OCI-LY3 (cell line): ENCODE data around the gene TFF3.

ENCODE experiments used
- H2AFZ ChIP-seq: fragments of 200-600, 300-600 bp; shearing (Covaris generic); 2 replicates; pipeline ENCODE4 v1.6.0; 2014; ENCODE audit warnings: antibody characterized with exemption, low read depth, low read length
- H3K27ac ChIP-seq: fragments of 200-600, 300-600 bp; sonication (generic); 2 replicates; pipeline ENCODE4 v1.5.1; 2014; ENCODE audit warnings: mild to moderate bottlenecking, low read length, moderate library complexity, mixed read lengths
- H3K27me3 ChIP-seq: fragments of 200-600, 300-600 bp; sonication (generic); 2 replicates; pipeline ENCODE4 v1.6.1; 2014; ENCODE audit warnings: low read depth, low read length, mixed read lengths
- H3K36me3 ChIP-seq: fragments of 200-600, 300-600 bp; sonication (generic); replicated peaks from 2 replicates; pipeline ENCODE3; 2014; ENCODE audit warnings: low read depth, low read length, mixed read lengths
- H3K4me1 ChIP-seq: fragments of 300-600, 200-600 bp; sonication (generic); 2 replicates; pipeline ENCODE4 v1.6.1; 2014; ENCODE audit warnings: low read length, mixed read lengths
- H3K4me2 ChIP-seq: fragments of 200-600, 300-600 bp; sonication (generic); 2 replicates; pipeline ENCODE4 v1.6.1; 2014; ENCODE audit warnings: low read length, mixed read lengths
- H3K4me3 ChIP-seq: fragments of 300-600, 200-600 bp; sonication (generic); 2 replicates; pipeline ENCODE4 v1.5.1; 2014; ENCODE audit warnings: antibody characterized with exemption, mild to moderate bottlenecking, low read length, moderate library complexity
- H3K79me2 ChIP-seq: fragments of 300-600, 200-600 bp; shearing (Covaris generic); 2 replicates; pipeline ENCODE4 v1.6.1; 2014; ENCODE audit warnings: mild to moderate bottlenecking, low read length, mixed read lengths
- H3K9ac ChIP-seq: fragments of 300-600, 200-600 bp; shearing (Covaris generic); 2 replicates; pipeline ENCODE4 v1.6.0; 2014; ENCODE audit warnings: mild to moderate bottlenecking, low read length, moderate library complexity
- H3K9me3 ChIP-seq: fragments of 200-600, 300-600 bp; shearing (Covaris generic); 2 replicates; pipeline ENCODE4 v1.6.1; 2014; ENCODE audit warnings: low read length, mixed read lengths; ENCODE audit not compliant: insufficient read depth
- H4K20me1 ChIP-seq: fragments of 200-600, 300-600 bp; sonication (generic); 2 replicates; pipeline ENCODE4 v1.6.1; 2016; ENCODE audit warnings: low read length, mixed read lengths; ENCODE audit not compliant: insufficient read depth
- CTCF ChIP-seq: fragments of 200-600, 300-600 bp; sonication (generic); IDR thresholded peaks from 2 replicates; pipeline ENCODE4 v1.5.1; 2014; ENCODE audit warnings: antibody characterized with exemption, low read length, low read depth
- EZH2phosphoT487 ChIP-seq: fragments of 200-600 bp; shearing (Covaris generic); IDR thresholded peaks from 2 replicates; pipeline ENCODE4 v1.6.1; 2018; ENCODE audit warnings: antibody characterized with exemption, mixed run types, low read depth

Gene TFF3

GRCh38 chr21:42338729-42339715 lies 23.8 kb upstream of the TFF3 start:
- Histone ChIP-seq H2AFZ (no peak overlapping the region), H3K4me1 (peaks cover 23% of the 10 kb centered on the region), H4K20me1 (no peaks in the 10 kb centered on the region), H3K4me3 (no peak overlapping the region), H3K79me2 (no peaks in the 10 kb centered on the region), H3K27me3 (peaks cover 17% of the 10 kb centered on the region), H3K9me3 (no peaks in the 10 kb centered on the region), H3K4me2 (peak overlapping the region; percentile 20; the same call in 1 of the 2 replicates), H3K36me3 (no peaks in the 10 kb centered on the region), H3K9ac (no peak overlapping the region), H3K27ac (no peak overlapping the region)
- TF ChIP-seq EZH2phosphoT487 (no peak), CTCF (no peak)

- TF ChIP-seq EZH2phosphoT487 (no peak), CTCF (peak; percentile 68)
- Histone ChIP-seq H3K4me1 (peaks cover 23% of the 10 kb centered on the region), H3K36me3 (no peaks in the 10 kb centered on the region), H3K27me3 (peaks cover 17% of the 10 kb centered on the region), H3K4me2 (peak overlapping the region; percentile 76), H3K9me3 (no peaks in the 10 kb centered on the region), H3K4me3 (peak overlapping the region; percentile 55), H3K9ac (peak overlapping the region; percentile 44; the same call in 1 of the 2 replicates), H4K20me1 (no peaks in the 10 kb centered on the region), H3K27ac (peak overlapping the region; percentile 25; the same call in 1 of the 2 replicates), H3K79me2 (no peaks in the 10 kb centered on the region), H2AFZ (peak overlapping the region; percentile 82; the same call in 1 of the 2 replicates)
Measured at GRCh38 chr21:42337830-42338728, 22.9 kb upstream of the TFF3 start.

- Histone ChIP-seq H3K9me3 (no peaks in the 10 kb centered on the region), H3K4me3 (no peak overlapping the region), H3K4me2 (peak overlapping the region; percentile 76), H3K4me1 (peaks cover 23% of the 10 kb centered on the region), H4K20me1 (no peaks in the 10 kb centered on the region), H3K27ac (no peak overlapping the region), H3K79me2 (no peaks in the 10 kb centered on the region), H2AFZ (no peak overlapping the region), H3K9ac (no peak overlapping the region), H3K27me3 (peaks cover 17% of the 10 kb centered on the region), H3K36me3 (no peaks in the 10 kb centered on the region)
- TF ChIP-seq EZH2phosphoT487: no peak
- TF ChIP-seq CTCF: no peak
Measured at GRCh38 chr21:42337276-42337675, 22.1 kb upstream of the TFF3 start.

- TF ChIP-seq CTCF (no peak), EZH2phosphoT487 (no peak)
- Histone ChIP-seq H3K4me2 (peak overlapping the region; percentile 18; the same call in 1 of the 2 replicates), H2AFZ (no peak overlapping the region), H3K4me1 (peaks cover 23% of the 10 kb centered on the region), H3K36me3 (no peaks in the 10 kb centered on the region), H3K9ac (no peak overlapping the region), H3K4me3 (no peak overlapping the region), H3K79me2 (no peaks in the 10 kb centered on the region), H4K20me1 (no peaks in the 10 kb centered on the region), H3K9me3 (no peaks in the 10 kb centered on the region), H3K27me3 (peaks cover 17% of the 10 kb centered on the region), H3K27ac (no peak overlapping the region)
Measured at GRCh38 chr21:42336054-42336453, 20.8 kb upstream of the TFF3 start.
